ENCODE measurements around the gene SURF1.

DNA sequence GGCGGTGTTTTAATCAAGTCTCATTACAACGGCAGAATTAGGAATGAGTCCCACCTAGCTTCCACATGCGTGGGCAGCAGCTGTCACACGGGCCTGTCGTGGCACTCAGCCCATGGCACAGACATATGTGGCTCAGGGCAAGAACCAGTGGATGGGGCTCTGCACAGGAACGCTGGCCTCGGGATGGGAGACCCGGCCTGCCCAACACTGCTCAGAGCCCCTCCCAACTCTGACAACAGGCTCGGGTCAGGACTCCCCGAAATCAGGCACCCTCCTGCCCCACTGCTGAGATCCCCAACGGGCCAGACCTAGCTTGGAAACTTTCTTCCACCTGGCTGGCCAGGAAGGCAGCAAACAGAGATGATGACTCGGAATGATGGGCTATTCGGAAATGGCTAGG lies 15.4 kb downstream of the SURF1 start:
- TF ChIP-seq REST (IDR thresholded peaks at IDR 0.05; ENCODE audit: insufficient replicate concordance, low read depth): no peak
- no peak for TF ChIP-seq CTCF (IDR thresholded peaks at IDR 0.05; ENCODE audit: insufficient read depth, low read length)
- no peak for TF ChIP-seq GABPA (IDR thresholded peaks at IDR 0.05; ENCODE audit: low read depth)

Data from HL-60 (cell line).